Endothelial cell of umbilical vein (primary cell): ENCODE results near the gene CLRN3.

Source experiments
- CTCF ChIP-seq, 2 donors: IDR thresholded peaks; 1 replicate in 1 of 2; 2 replicates in 1 of 2; pipeline ENCODE4 v1.5.1; 2011; ENCODE audit warnings: low read length in 2 of 2, mild to moderate bottlenecking in 2 of 2, moderate library complexity in 2 of 2, control low read depth in 1 of 2, inconsistent platforms in 1 of 2, low read depth in 1 of 2; ENCODE audit not compliant: insufficient read depth in 1 of 2; ENCODE audit errors: extremely low read depth in 1 of 2
- EZH2 ChIP-seq: IDR thresholded peaks from 2 replicates; pipeline ENCODE4 v1.6.1; 2012; ENCODE audit warnings: borderline replicate concordance, low read depth, mild to moderate bottlenecking, moderate library complexity, low read length, inconsistent platforms; ENCODE audit not compliant: severe bottlenecking
- FOS ChIP-seq: IDR thresholded peaks from 2 replicates; pipeline ENCODE4 v1.6.1; 2011; ENCODE audit warnings: mild to moderate bottlenecking, low read length, moderate library complexity, borderline replicate concordance; ENCODE audit not compliant: insufficient read depth
- GATA2 ChIP-seq: IDR thresholded peaks from 2 replicates; pipeline ENCODE4 v1.7.0; 2011; ENCODE audit warnings: low read depth, mild to moderate bottlenecking, moderate library complexity, mixed read lengths, low read length; ENCODE audit not compliant: insufficient read length, insufficient read depth
- JUN ChIP-seq: IDR thresholded peaks from 2 replicates; pipeline ENCODE4 v1.6.1; 2011; ENCODE audit warnings: borderline replicate concordance, low read depth; ENCODE audit not compliant: insufficient read length, insufficient read depth
- MAX ChIP-seq: IDR thresholded peaks from 2 replicates; pipeline ENCODE4 v1.6.1; 2011; ENCODE audit not compliant: insufficient read depth, insufficient read length
- POLR2A ChIP-seq: IDR thresholded peaks from 2 replicates; pipeline ENCODE4 v1.6.1; 2012; ENCODE audit warnings: low read depth, mild to moderate bottlenecking, control low read depth, low read length
- POLR2AphosphoS5 ChIP-seq: IDR thresholded peaks from 2 replicates; pipeline ENCODE4 v1.6.1; 2012; ENCODE audit warnings: low read depth, mild to moderate bottlenecking, control low read depth, low read length, moderate library complexity; ENCODE audit not compliant: insufficient read depth

GRCh38 chr10:127875449-127875765 is 17.3 kb downstream of the CLRN3 start:
- no peak for TF ChIP-seq CTCF (IDR thresholded peaks at IDR 0.05; ENCODE audit: extremely low read depth in 1 of 2, insufficient read depth in 1 of 2, low read depth in 1 of 2, low read length in 2 of 2)
- TF ChIP-seq EZH2: no peak
- TF ChIP-seq POLR2A: no peak
- TF ChIP-seq FOS: no peak
- no peak for TF ChIP-seq MAX
- no peak for TF ChIP-seq POLR2AphosphoS5
- no peak for TF ChIP-seq JUN
- no peak for TF ChIP-seq GATA2
